Breast epithelium (tissue), 4 donors: ENCODE results near the gene APBB2. TPM values are rescaled to one million over a fixed set of nuclear protein-coding genes. Genes with fewer than 3 reads are reported as not detected.
A peak's percentile ranks its signal among the peaks of the same experiment; 100 is the strongest.

Source experiments
- DNase-seq, 2 donors: peaks; one replicate each; pipeline ENCODE4 v3.0.0-alpha.2; 2019; ENCODE audit warnings: low spot score in 2 of 2
- H3K27ac ChIP-seq, 2 donors: fragments of 200-600 bp; sonication (generic) in 1 of 2; one replicate each; pipeline ENCODE4 v1.5.1; 2016 to 2019; ENCODE audit warnings: mild to moderate bottlenecking in 1 of 2
- H3K27me3 ChIP-seq, 2 donors: fragments of 200-600 bp; sonication (generic) in 1 of 2; one replicate each; pipeline versions ENCODE4 v1.5.1 to v1.6.0; 2017 to 2019; ENCODE audit warnings: control low read depth in 1 of 2, mild to moderate bottlenecking in 1 of 2
- H3K36me3 ChIP-seq: fragments of 200-600 bp; one replicate; pipeline ENCODE4 v1.5.1; 2019
- H3K4me1 ChIP-seq, 2 donors: fragments of 200-600 bp; sonication (generic); one replicate each; pipeline ENCODE4 v1.5.1; 2016 to 2019; ENCODE audit warnings: control low read depth in 1 of 2
- H3K4me3 ChIP-seq, 3 donors: fragments of 200-600 bp; sonication (generic); 1 replicate in 2 of 3; 2 replicates in 1 of 3; pipeline ENCODE4 v1.5.1; 2016 to 2019; ENCODE audit warnings: mild to moderate bottlenecking in 3 of 3, moderate library complexity in 2 of 3
- H3K9me3 ChIP-seq, 2 donors: fragments of 200-600 bp; sonication (generic) in 1 of 2; one replicate each; pipeline ENCODE4 v1.5.1; 2016 to 2019; ENCODE audit warnings: control low read depth in 1 of 2
- CTCF ChIP-seq, 3 donors: fragments of 450-650 bp; IDR thresholded peaks; one replicate each; pipeline ENCODE4 v1.5.1; 2016 to 2017; ENCODE audit warnings: antibody characterized with exemption in 3 of 3, mild to moderate bottlenecking in 3 of 3, moderate library complexity in 3 of 3
- POLR2A ChIP-seq: fragments of 450-650 bp; IDR thresholded peaks from one replicate; pipeline ENCODE4 v1.6.1; 2016; ENCODE audit warnings: antibody characterized with exemption, mild to moderate bottlenecking, moderate library complexity
- POLR2AphosphoS5 ChIP-seq, 3 donors: sonication (generic); formaldehyde crosslinking; IDR thresholded peaks; one replicate each; pipeline ENCODE4 v1.6.1; 2017; ENCODE audit warnings: antibody characterized with exemption in 3 of 3
- intact Hi-C: fragments of 100-400 bp; cut with DNase I; formaldehyde crosslinking; loops from one replicate; pipeline ENCODE4 v1.15.1; 2023; ENCODE audit warnings: low total_unique reads
- total RNA-seq, 3 donors: library from RNA; depleted of rRNA; stranded (reverse); fragments of >200 nt; gene quantifications; one replicate each; pipeline ENCODE4 v1.1.0, GENCODE V29; 2016

Gene APBB2
- total RNA-seq = 100 to 1,000 TPM in 2 of 3 donors, 10 to 100 TPM in 1; 87.4 to 192 (median 153) TPM

- peak; percentile 91 to 94 for DNase-seq
- Histone ChIP-seq H3K27ac (peak within 1 kb of the TSS; percentile 87 to 93), H3K4me1 (no peaks in the 10 kb centered on the region), H3K36me3 (no peaks in the 10 kb centered on the region), H3K4me3 (peak within 1 kb of the TSS; percentile 75 to 88 (median 87)), H3K9me3 (no peaks in the 10 kb centered on the region), H3K27me3 (no peaks in the 10 kb centered on the region)
- intact Hi-C loops = loop anchor here (5.0 kb wide), 1 partner anchor 287 kb away; no protein-coding TSS in a partner anchor
- no peak for TF ChIP-seq POLR2A
- peak in 2 of 3 donors; percentile 60 for TF ChIP-seq POLR2AphosphoS5 (IDR thresholded peaks at IDR 0.05)
- peak in 1 of 3 donors; percentile 48 for TF ChIP-seq CTCF (IDR thresholded peaks at IDR 0.05)
Measured at GRCh38 chr4:41214136-41214824, at the start of gene APBB2. Gene APBB2, minus strand, starts transcription at chr4:41214542. Its CDS starts 181,288 bp downstream, at chr4:41033254.

GRCh38 chr4:41262198-41262597, 47.9 kb upstream of the APBB2 start:
- Histone ChIP-seq H3K4me1 (peaks cover 0 to 2% of the 10 kb centered on the region in 2 donors), H3K36me3 (no peaks in the 10 kb centered on the region), H3K27me3 (peaks cover 0 to 6% of the 10 kb centered on the region in 2 donors), H3K9me3 (no peaks in the 10 kb centered on the region), H3K27ac (no peak overlapping the region), H3K4me3 (no peak overlapping the region)
- intact Hi-C loops = no loop called here
- TF ChIP-seq CTCF (IDR thresholded peaks at IDR 0.05) (no peak), POLR2AphosphoS5 (IDR thresholded peaks at IDR 0.05) (no peak), POLR2A (no peak)
- no peak for DNase-seq

- Histone ChIP-seq H3K4me1 (peaks cover 0 to 5% of the 10 kb centered on the region in 2 donors), H3K4me3 (no peak overlapping the region), H3K9me3 (no peaks in the 10 kb centered on the region), H3K27me3 (peaks cover 0 to 19% of the 10 kb centered on the region in 2 donors), H3K27ac (no peak overlapping the region), H3K36me3 (no peaks in the 10 kb centered on the region)
- intact Hi-C loops = no loop called here
- DNase-seq = no peak
- TF ChIP-seq CTCF (IDR thresholded peaks at IDR 0.05) = no peak
- TF ChIP-seq POLR2AphosphoS5 (IDR thresholded peaks at IDR 0.05) = no peak
- TF ChIP-seq POLR2A = no peak
Measured at GRCh38 chr4:41260116-41260733, 45.9 kb upstream of the APBB2 start.

GRCh38 chr4:41258783-41259182, 44.4 kb upstream of the APBB2 start:
- Histone ChIP-seq H3K4me1 (peaks cover 0 to 5% of the 10 kb centered on the region in 2 donors), H3K9me3 (no peaks in the 10 kb centered on the region), H3K4me3 (no peak overlapping the region), H3K27me3 (peaks cover 0 to 19% of the 10 kb centered on the region in 2 donors), H3K36me3 (no peaks in the 10 kb centered on the region), H3K27ac (no peak overlapping the region)
- TF ChIP-seq POLR2A = no peak
- TF ChIP-seq CTCF (IDR thresholded peaks at IDR 0.05) = peak in 1 of 3 donors; percentile 19
- no peak for TF ChIP-seq POLR2AphosphoS5 (IDR thresholded peaks at IDR 0.05)
- intact Hi-C loops = loop anchor here (10.0 kb wide), 1 partner anchor 626 kb away; no protein-coding TSS in a partner anchor
- no peak for DNase-seq

- Histone ChIP-seq H3K4me1 (peaks cover 0 to 5% of the 10 kb centered on the region in 2 donors), H3K36me3 (no peaks in the 10 kb centered on the region), H3K9me3 (no peaks in the 10 kb centered on the region), H3K27me3 (peaks cover 0 to 19% of the 10 kb centered on the region in 2 donors), H3K4me3 (peak overlapping the region; percentile 44 to 70 (median 61)), H3K27ac (no peak overlapping the region)
- DNase-seq = no peak
- TF ChIP-seq POLR2A (no peak), CTCF (IDR thresholded peaks at IDR 0.05) (no peak), POLR2AphosphoS5 (IDR thresholded peaks at IDR 0.05) (no peak)
- intact Hi-C loops = loop anchor here (10.0 kb wide), 1 partner anchor 627 kb away; no protein-coding TSS in a partner anchor
Measured at GRCh38 chr4:41257906-41258305, 43.6 kb upstream of the APBB2 start.
